ENCODE measurements around the gene SEC61G. TPM values are rescaled to one million over a fixed set of nuclear protein-coding genes. Genes with fewer than 3 reads are reported as not detected.

The SEC61G gene
- polyA plus RNA-seq, 4 donors: 143 to 196 (median 183) TPM

Other genes starting within 250 kb of the SEC61G start
- gene VSTM2A, start 216.8 kb downstream of the SEC61G start, polyA plus RNA-seq (ENCODE audit: insufficient read length in 4 of 4): 1 to 10 TPM; 1.9 to 4.4 (median 2.4) TPM